Measurements from ENCODE around the gene WDPCP.
"Not testable (repeated sequence)": the region's sequence is repeated elsewhere in the genome, so short reads cannot be mapped to it uniquely, and the experiment has no call there.

WDPCP gene

GRCh38 chr2:63372549-63372948 lies 215.7 kb downstream of the WDPCP start:
- Histone ChIP-seq H3K27me3 (no peaks in the 10 kb centered on the region), H3K9me3 (no peaks in the 10 kb centered on the region), H3K36me3 (no peaks in the 10 kb centered on the region), H3K4me1 (ENCODE audit: control insufficient read depth in 1 of 2, insufficient read depth in 1 of 2, low read depth in 1 of 2, low read length in 1 of 2) (no peaks in the 10 kb centered on the region), H3K27ac (no peak overlapping the region), H3K4me3 (ENCODE audit: low read depth in 1 of 2, low read length in 1 of 2) (no peak overlapping the region)
- TF ChIP-seq CTCF (IDR thresholded peaks at IDR 0.05) = no peak

- H3K4me3 ChIP-seq (ENCODE audit: low read depth in 1 of 2, low read length in 1 of 2) = no peak overlapping the region
- H3K9me3 ChIP-seq = no peaks in the 10 kb centered on the region
- no peaks in the 10 kb centered on the region for H3K36me3 ChIP-seq
- no peak for TF ChIP-seq CTCF (IDR thresholded peaks at IDR 0.05)
- H3K27ac ChIP-seq = no peak overlapping the region
- H3K4me1 ChIP-seq (ENCODE audit: control insufficient read depth in 1 of 2, insufficient read depth in 1 of 2, low read depth in 1 of 2, low read length in 1 of 2) = no peaks in the 10 kb centered on the region
- H3K27me3 ChIP-seq = no peaks in the 10 kb centered on the region
Measured at GRCh38 chr2:63369146-63369545, 219.1 kb downstream of the WDPCP start.

GRCh38 chr2:63364866-63365265 lies 223.4 kb downstream of the WDPCP start:
- H3K4me1 ChIP-seq (ENCODE audit: control insufficient read depth in 1 of 2, insufficient read depth in 1 of 2, low read depth in 1 of 2, low read length in 1 of 2) = no peaks in the 10 kb centered on the region
- no peaks in the 10 kb centered on the region for H3K9me3 ChIP-seq
- TF ChIP-seq CTCF (IDR thresholded peaks at IDR 0.05) = no peak
- no peak overlapping the region for H3K27ac ChIP-seq
- H3K4me3 ChIP-seq (ENCODE audit: low read depth in 1 of 2, low read length in 1 of 2) = no peak overlapping the region
- no peaks in the 10 kb centered on the region for H3K27me3 ChIP-seq
- H3K36me3 ChIP-seq = no peaks in the 10 kb centered on the region

- not testable (repeated sequence) for H3K27me3 ChIP-seq; H3K36me3 ChIP-seq; H3K4me1 ChIP-seq (ENCODE audit: control insufficient read depth in 1 of 2, insufficient read depth in 1 of 2, low read depth in 1 of 2, low read length in 1 of 2); H3K27ac ChIP-seq; H3K4me3 ChIP-seq (ENCODE audit: low read depth in 1 of 2, low read length in 1 of 2); H3K9me3 ChIP-seq
Measured at GRCh38 chr2:63357722-63358121, 230.6 kb downstream of the WDPCP start.

- no peaks in the 10 kb centered on the region for H3K4me1 ChIP-seq (ENCODE audit: control insufficient read depth in 1 of 2, insufficient read depth in 1 of 2, low read depth in 1 of 2, low read length in 1 of 2)
- no peak for TF ChIP-seq CTCF (IDR thresholded peaks at IDR 0.05)
Measured at GRCh38 chr2:63347361-63347760, 240.9 kb downstream of the WDPCP start.

GRCh38 chr2:63346411-63346810 lies 241.9 kb downstream of the WDPCP start:
- Histone ChIP-seq H3K4me3 (ENCODE audit: low read depth in 1 of 2, low read length in 1 of 2) (no peak overlapping the region), H3K27ac (no peak overlapping the region)

More at GRCh38 chr2:63347361-63347760, 240.9 kb downstream of the WDPCP start:
- no peak overlapping the region for H3K27ac ChIP-seq
- H3K27me3 ChIP-seq = no peaks in the 10 kb centered on the region
- H3K4me3 ChIP-seq (ENCODE audit: low read depth in 1 of 2, low read length in 1 of 2) = no peak overlapping the region
- H3K36me3 ChIP-seq = no peaks in the 10 kb centered on the region
- peaks cover 4% of the 10 kb centered on the region for H3K9me3 ChIP-seq

More at GRCh38 chr2:63346411-63346810, 241.9 kb downstream of the WDPCP start:
- H3K9me3 ChIP-seq = peaks cover 4% of the 10 kb centered on the region
- H3K27me3 ChIP-seq = no peaks in the 10 kb centered on the region
- H3K4me1 ChIP-seq (ENCODE audit: control insufficient read depth in 1 of 2, insufficient read depth in 1 of 2, low read depth in 1 of 2, low read length in 1 of 2) = no peaks in the 10 kb centered on the region
- TF ChIP-seq CTCF (IDR thresholded peaks at IDR 0.05) = no peak
- no peaks in the 10 kb centered on the region for H3K36me3 ChIP-seq
